ENCODE measurements around the gene ST3GAL4. TPM values are rescaled to one million over a fixed set of nuclear protein-coding genes. Genes with fewer than 3 reads are reported as not detected.

Gene ST3GAL4
- total RNA-seq, 2 experiments from 2014 or later: 14.3 to 18.8 TPM

DNA sequence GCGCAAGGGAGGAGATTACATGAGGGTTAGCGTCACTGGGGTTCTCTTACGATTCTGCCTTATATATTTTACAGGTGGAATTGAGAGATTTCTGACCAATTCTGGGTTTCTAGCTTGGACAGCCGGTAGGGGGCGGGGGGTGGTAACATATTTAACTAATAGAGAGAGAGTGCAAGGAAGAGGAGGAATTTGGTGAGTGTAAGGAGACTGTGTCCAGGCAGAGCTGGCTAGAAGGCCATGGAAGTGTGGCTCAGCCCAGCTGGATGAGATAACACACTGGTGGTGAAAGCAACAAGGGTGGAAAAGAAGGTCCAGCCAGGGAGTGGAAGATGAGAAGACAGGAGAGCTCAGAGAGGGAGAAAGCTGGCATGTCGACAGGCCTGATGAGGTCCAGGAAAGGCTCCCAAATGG, 56.5 kb downstream of the ST3GAL4 start:
- Histone ChIP-seq H2AFZ (ENCODE audit: low read length) (no peak overlapping the region), H3K9me2 (ENCODE audit: insufficient read depth, low read length) (no peaks in the 10 kb centered on the region), H3K4me1 (ENCODE audit: insufficient read depth, low read length, poor library complexity, severe bottlenecking) (peaks cover 3% of the 10 kb centered on the region), H3K36me3 (ENCODE audit: insufficient read depth, low read length) (peaks cover 8% of the 10 kb centered on the region; the same call in 1 of the 2 replicates), H3K79me2 (ENCODE audit: insufficient read depth, low read depth, low read length) (no peaks in the 10 kb centered on the region), H3K9me3 (ENCODE audit: low read length) (no peaks in the 10 kb centered on the region), H3K4me2 (ENCODE audit: low read length) (no peak overlapping the region), H3K27ac (ENCODE audit: low read depth, low read length, poor library complexity, severe bottlenecking) (no peak overlapping the region), H3K4me3 (ENCODE audit: low read depth, low read length, poor library complexity, severe bottlenecking) (no peak overlapping the region), H4K20me1 (ENCODE audit: insufficient read depth, low read length) (no peaks in the 10 kb centered on the region)
- BruUV-seq (replicated peaks): no TSS peak
- DNase-seq (ENCODE audit: low spot score): no peak
- no peak for TF ChIP-seq EZH2phosphoT487 (IDR thresholded peaks at IDR 0.05; ENCODE audit: borderline replicate concordance, low read depth, low read length)
- TF ChIP-seq, protein P1, sequence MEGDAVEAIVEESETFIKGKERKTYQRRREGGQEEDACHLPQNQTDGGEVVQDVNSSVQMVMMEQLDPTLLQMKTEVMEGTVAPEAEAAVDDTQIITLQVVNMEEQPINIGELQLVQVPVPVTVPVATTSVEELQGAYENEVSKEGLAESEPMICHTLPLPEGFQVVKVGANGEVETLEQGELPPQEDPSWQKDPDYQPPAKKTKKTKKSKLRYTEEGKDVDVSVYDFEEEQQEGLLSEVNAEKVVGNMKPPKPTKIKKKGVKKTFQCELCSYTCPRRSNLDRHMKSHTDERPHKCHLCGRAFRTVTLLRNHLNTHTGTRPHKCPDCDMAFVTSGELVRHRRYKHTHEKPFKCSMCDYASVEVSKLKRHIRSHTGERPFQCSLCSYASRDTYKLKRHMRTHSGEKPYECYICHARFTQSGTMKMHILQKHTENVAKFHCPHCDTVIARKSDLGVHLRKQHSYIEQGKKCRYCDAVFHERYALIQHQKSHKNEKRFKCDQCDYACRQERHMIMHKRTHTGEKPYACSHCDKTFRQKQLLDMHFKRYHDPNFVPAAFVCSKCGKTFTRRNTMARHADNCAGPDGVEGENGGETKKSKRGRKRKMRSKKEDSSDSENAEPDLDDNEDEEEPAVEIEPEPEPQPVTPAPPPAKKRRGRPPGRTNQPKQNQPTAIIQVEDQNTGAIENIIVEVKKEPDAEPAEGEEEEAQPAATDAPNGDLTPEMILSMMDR (conservative IDR thresholded peaks at IDR 0.05; ENCODE audit: low read length): no peak
- ChIA-PET POLR2A (interaction anchor here (0.6 kb wide), 1 partner anchor 997 kb away, joined by 4 read pairs; no protein-coding TSS in a partner anchor), CTCF (ENCODE audit: unreplicated experiment) (no interaction called here)
- intact Hi-C loops (cut with micrococcal nuclease; ENCODE audit: unreplicated experiment): no loop called here

DNA sequence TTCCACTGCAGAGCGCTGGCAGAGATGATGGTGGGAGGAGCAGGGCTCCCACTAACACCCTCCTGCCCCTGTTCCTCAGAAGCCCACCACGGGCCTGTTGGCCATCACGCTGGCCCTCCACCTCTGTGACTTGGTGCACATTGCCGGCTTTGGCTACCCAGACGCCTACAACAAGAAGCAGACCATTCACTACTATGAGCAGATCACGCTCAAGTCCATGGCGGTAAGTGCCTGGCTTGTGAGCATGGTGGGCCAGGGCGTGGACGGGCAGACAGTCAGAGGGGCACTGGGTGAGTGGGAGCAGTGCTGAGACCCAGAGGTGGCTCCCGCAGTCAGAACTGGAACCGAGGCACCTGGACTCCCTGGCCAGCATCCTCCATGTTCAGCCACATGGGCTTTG, 57.9 kb downstream of the ST3GAL4 start:
- POLR2A ChIA-PET: interaction anchor here (0.6 kb wide), 1 partner anchor 36 kb away, joined by 3 read pairs; no protein-coding TSS in a partner anchor
- H3K4me3 ChIP-seq (ENCODE audit: low read depth, low read length, poor library complexity, severe bottlenecking): no peak overlapping the region

DNA sequence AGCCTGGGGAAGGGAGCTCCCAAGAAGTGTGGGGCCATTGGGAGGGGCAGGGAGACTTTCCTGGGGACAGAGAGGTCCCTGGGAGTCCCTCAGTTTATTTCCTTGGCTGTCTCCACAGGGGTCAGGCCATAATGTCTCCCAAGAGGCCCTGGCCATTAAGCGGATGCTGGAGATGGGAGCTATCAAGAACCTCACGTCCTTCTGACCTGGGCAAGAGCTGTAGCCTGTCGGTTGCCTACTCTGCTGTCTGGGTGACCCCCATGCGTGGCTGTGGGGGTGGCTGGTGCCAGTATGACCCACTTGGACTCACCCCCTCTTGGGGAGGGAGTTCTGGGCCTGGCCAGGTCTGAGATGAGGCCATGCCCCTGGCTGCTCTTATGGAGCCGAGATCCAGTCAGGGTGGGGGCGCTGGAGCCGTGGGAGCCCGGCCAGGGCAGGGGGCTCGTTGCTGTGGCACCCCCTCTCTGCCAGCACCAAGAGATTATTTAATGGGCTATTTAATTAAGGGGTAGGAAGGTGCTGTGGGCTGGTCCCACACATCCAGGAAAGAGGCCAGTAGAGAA, 58.4 kb downstream of the ST3GAL4 start:
- ChIA-PET POLR2A (no interaction called here), CTCF (ENCODE audit: unreplicated experiment) (no interaction called here)
- Histone ChIP-seq H3K36me3 (ENCODE audit: insufficient read depth, low read length) (peaks cover 8% of the 10 kb centered on the region), H3K27ac (ENCODE audit: low read depth, low read length, poor library complexity, severe bottlenecking) (no peak overlapping the region), H3K9me2 (ENCODE audit: insufficient read depth, low read length) (no peaks in the 10 kb centered on the region), H2AFZ (ENCODE audit: low read length) (no peak overlapping the region), H4K20me1 (ENCODE audit: insufficient read depth, low read length) (no peaks in the 10 kb centered on the region), H3K4me1 (ENCODE audit: insufficient read depth, low read length, poor library complexity, severe bottlenecking) (peaks cover 11% of the 10 kb centered on the region), H3K79me2 (ENCODE audit: insufficient read depth, low read depth, low read length) (no peaks in the 10 kb centered on the region), H3K9me3 (ENCODE audit: low read length) (no peaks in the 10 kb centered on the region), H3K4me3 (ENCODE audit: low read depth, low read length, poor library complexity, severe bottlenecking) (no peak overlapping the region), H3K4me2 (ENCODE audit: low read length) (no peak overlapping the region)
- no TSS peak for BruUV-seq (replicated peaks)
- TF ChIP-seq, protein P1 (conservative IDR thresholded peaks at IDR 0.05; ENCODE audit: low read length): no peak
- no peak for TF ChIP-seq EZH2phosphoT487 (IDR thresholded peaks at IDR 0.05; ENCODE audit: borderline replicate concordance, low read depth, low read length)
- intact Hi-C loops (cut with micrococcal nuclease; ENCODE audit: unreplicated experiment): no loop called here
- no peak for DNase-seq (ENCODE audit: low spot score)

More for the DNA sequence above, 57.9 kb downstream of the ST3GAL4 start:
- intact Hi-C loops (cut with micrococcal nuclease; ENCODE audit: unreplicated experiment): no loop called here
- Histone ChIP-seq H2AFZ (ENCODE audit: low read length) (no peak overlapping the region), H3K4me2 (ENCODE audit: low read length) (no peak overlapping the region), H3K36me3 (ENCODE audit: insufficient read depth, low read length) (peaks cover 8% of the 10 kb centered on the region), H3K4me1 (ENCODE audit: insufficient read depth, low read length, poor library complexity, severe bottlenecking) (peaks cover 6% of the 10 kb centered on the region), H3K79me2 (ENCODE audit: insufficient read depth, low read depth, low read length) (no peaks in the 10 kb centered on the region), H3K9me2 (ENCODE audit: insufficient read depth, low read length) (no peaks in the 10 kb centered on the region), H4K20me1 (ENCODE audit: insufficient read depth, low read length) (no peaks in the 10 kb centered on the region), H3K27ac (ENCODE audit: low read depth, low read length, poor library complexity, severe bottlenecking) (no peak overlapping the region), H3K9me3 (ENCODE audit: low read length) (no peaks in the 10 kb centered on the region)
- TF ChIP-seq, protein P1 (conservative IDR thresholded peaks at IDR 0.05; ENCODE audit: low read length): no peak
- TF ChIP-seq EZH2phosphoT487 (IDR thresholded peaks at IDR 0.05; ENCODE audit: borderline replicate concordance, low read depth, low read length): no peak
- DNase-seq (ENCODE audit: low spot score): no peak
- CTCF ChIA-PET (ENCODE audit: unreplicated experiment): no interaction called here
- BruUV-seq (replicated peaks): no TSS peak

All from OCI-LY7 (cell line).